ENCODE measurements around the gene TRPV5.

TRPV5 gene

GRCh38 chr7:142868188-142868985 lies 65.2 kb downstream of the TRPV5 start:
- no peak for DNase-seq

- DNase-seq: no peak
Observed at GRCh38 chr7:142867398-142868187, 66.0 kb downstream of the TRPV5 start.

- DNase-seq: no peak
Observed at GRCh38 chr7:142867097-142867378, 66.5 kb downstream of the TRPV5 start.

GRCh38 chr7:142866361-142867096 lies 67.0 kb downstream of the TRPV5 start:
- no peak for DNase-seq

- DNase-seq: no peak
Observed at GRCh38 chr7:142865766-142866165, 67.8 kb downstream of the TRPV5 start.

- no peak for DNase-seq
Observed at GRCh38 chr7:142864980-142865747, 68.4 kb downstream of the TRPV5 start.

- DNase-seq: no peak
Observed at GRCh38 chr7:142863891-142864685, 69.5 kb downstream of the TRPV5 start.

GRCh38 chr7:142862786-142863400 lies 70.7 kb downstream of the TRPV5 start:
- DNase-seq: no peak

- DNase-seq: no peak
Observed at GRCh38 chr7:142862351-142862750, 71.2 kb downstream of the TRPV5 start.

- DNase-seq: no peak
Observed at GRCh38 chr7:142860968-142861367, 72.6 kb downstream of the TRPV5 start.

- peak; percentile 38 for DNase-seq
Observed at GRCh38 chr7:142859829-142860228, 73.7 kb downstream of the TRPV5 start.

GRCh38 chr7:142859411-142859810 lies 74.1 kb downstream of the TRPV5 start:
- no peak for DNase-seq

Data from HCEC 1CT (cell line).